ENCODE results near the gene SPTLC3.

GRCh38 chr20:13029687-13030375 lies 21.1 kb downstream of the SPTLC3 start:
- TF ChIP-seq, protein P1, sequence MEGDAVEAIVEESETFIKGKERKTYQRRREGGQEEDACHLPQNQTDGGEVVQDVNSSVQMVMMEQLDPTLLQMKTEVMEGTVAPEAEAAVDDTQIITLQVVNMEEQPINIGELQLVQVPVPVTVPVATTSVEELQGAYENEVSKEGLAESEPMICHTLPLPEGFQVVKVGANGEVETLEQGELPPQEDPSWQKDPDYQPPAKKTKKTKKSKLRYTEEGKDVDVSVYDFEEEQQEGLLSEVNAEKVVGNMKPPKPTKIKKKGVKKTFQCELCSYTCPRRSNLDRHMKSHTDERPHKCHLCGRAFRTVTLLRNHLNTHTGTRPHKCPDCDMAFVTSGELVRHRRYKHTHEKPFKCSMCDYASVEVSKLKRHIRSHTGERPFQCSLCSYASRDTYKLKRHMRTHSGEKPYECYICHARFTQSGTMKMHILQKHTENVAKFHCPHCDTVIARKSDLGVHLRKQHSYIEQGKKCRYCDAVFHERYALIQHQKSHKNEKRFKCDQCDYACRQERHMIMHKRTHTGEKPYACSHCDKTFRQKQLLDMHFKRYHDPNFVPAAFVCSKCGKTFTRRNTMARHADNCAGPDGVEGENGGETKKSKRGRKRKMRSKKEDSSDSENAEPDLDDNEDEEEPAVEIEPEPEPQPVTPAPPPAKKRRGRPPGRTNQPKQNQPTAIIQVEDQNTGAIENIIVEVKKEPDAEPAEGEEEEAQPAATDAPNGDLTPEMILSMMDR (conservative IDR thresholded peaks at IDR 0.05 in 1 of 2, IDR thresholded peaks at IDR 0.05 in 1 of 2; ENCODE audit: extremely low read depth in 1 of 2, insufficient read depth in 1 of 2, low read depth in 1 of 2, low read length in 2 of 2), result no peak
- TF ChIP-seq EZH2 (IDR thresholded peaks at IDR 0.05; ENCODE audit: borderline replicate concordance, low read length), result no peak

Data from mammary epithelial cell (primary cell).